Neuronal stem cell (in vitro differentiated cells): ENCODE results near the gene DNAL4.

Experiments used
- DNase-seq: peaks from one replicate; pipeline ENCODE4 v3.0.0-alpha.2; 2013; ENCODE audit warnings: low spot score
- H2AFZ ChIP-seq: one replicate; pipeline ENCODE4 v1.6.1; 2013; ENCODE audit warnings: mild to moderate bottlenecking, low read length, inconsistent platforms
- H2AK5ac ChIP-seq: 2 replicates; pipeline ENCODE4 v1.6.1; 2013; ENCODE audit warnings: low read depth, mild to moderate bottlenecking, inconsistent platforms, low read length, moderate library complexity, mixed read lengths
- H2BK120ac ChIP-seq: 2 replicates; pipeline ENCODE4 v1.6.1; 2013; ENCODE audit warnings: low read depth, mild to moderate bottlenecking, inconsistent platforms, low read length, moderate library complexity, mixed read lengths
- H2BK12ac ChIP-seq: one replicate; pipeline ENCODE4 v1.6.1; 2013; ENCODE audit warnings: low read length, inconsistent platforms
- H2BK15ac ChIP-seq: 2 replicates; pipeline ENCODE4 v1.6.1; 2013; ENCODE audit warnings: mild to moderate bottlenecking, low read length, inconsistent platforms, mixed read lengths
- H2BK5ac ChIP-seq: one replicate; pipeline ENCODE4 v1.6.1; 2013; ENCODE audit warnings: inconsistent platforms, mild to moderate bottlenecking, low read length, moderate library complexity
- H3K14ac ChIP-seq: one replicate; pipeline ENCODE4 v1.6.1; 2013; ENCODE audit warnings: low read length, inconsistent platforms
- H3K18ac ChIP-seq: 2 replicates; pipeline ENCODE4 v1.6.1; 2013; ENCODE audit warnings: low read length, inconsistent platforms
- H3K23ac ChIP-seq: 2 replicates; pipeline ENCODE4 v1.6.1; 2013; ENCODE audit warnings: low read depth, mild to moderate bottlenecking, mixed read lengths, low read length, inconsistent platforms; ENCODE audit not compliant: poor library complexity
- H3K27ac ChIP-seq: replicated peaks from 3 replicates; pipeline ENCODE4 v1.5.1; 2013; ENCODE audit warnings: low read length, inconsistent platforms
- H3K27me3 ChIP-seq, 3 experiments: 2 replicates each; pipeline ENCODE4 v1.6.1; 2013; ENCODE audit warnings: low read length in 3 of 3, mild to moderate bottlenecking in 2 of 3, inconsistent platforms in 1 of 3, low read depth in 1 of 3, mixed read lengths in 1 of 3, moderate library complexity in 1 of 3; ENCODE audit not compliant: control insufficient read depth in 3 of 3, insufficient read depth in 3 of 3
- H3K36me3 ChIP-seq, 2 donors: replicated peaks in 1 of 2; 2 replicates each; pipeline ENCODE4 v1.6.1; 2013; ENCODE audit warnings: low read length in 2 of 2; ENCODE audit not compliant: control insufficient read depth in 2 of 2, insufficient read depth in 2 of 2
- H3K4ac ChIP-seq: 2 replicates; pipeline ENCODE4 v1.6.1; 2013; ENCODE audit warnings: inconsistent platforms, mild to moderate bottlenecking, low read length, moderate library complexity
- H3K4me1 ChIP-seq, 2 donors: 1 replicate in 1 of 2; 2 replicates in 1 of 2; pipeline ENCODE4 v1.6.1; 2013; ENCODE audit warnings: low read length in 2 of 2, low read depth in 1 of 2; ENCODE audit not compliant: control insufficient read depth in 2 of 2, insufficient read depth in 1 of 2
- H3K4me2 ChIP-seq: one replicate; pipeline ENCODE4 v1.6.1; 2013; ENCODE audit warnings: mild to moderate bottlenecking, low read length, inconsistent platforms; ENCODE audit not compliant: insufficient read depth, poor library complexity, severe bottlenecking
- H3K4me3 ChIP-seq, 2 donors: 2 replicates each; pipeline ENCODE4 v1.5.1; 2013; ENCODE audit warnings: low read length in 2 of 2, mild to moderate bottlenecking in 2 of 2, inconsistent platforms in 1 of 2, moderate library complexity in 1 of 2
- H3K79me1 ChIP-seq: one replicate; pipeline ENCODE4 v1.6.1; 2013; ENCODE audit warnings: low read depth, mild to moderate bottlenecking, inconsistent platforms, low read length, moderate library complexity
- H3K9ac ChIP-seq: one replicate; pipeline ENCODE4 v1.6.1; 2013; ENCODE audit warnings: mild to moderate bottlenecking, low read depth, low read length, inconsistent platforms; ENCODE audit not compliant: poor library complexity
- H3K9me3 ChIP-seq, 2 donors: replicated peaks in 1 of 2; 2 replicates each; pipeline versions ENCODE3 to v1.6.1; 2013; ENCODE audit warnings: low read length in 2 of 2, mild to moderate bottlenecking in 2 of 2, inconsistent platforms in 1 of 2, low read depth in 1 of 2, mixed read lengths in 1 of 2, moderate library complexity in 1 of 2; ENCODE audit not compliant: control insufficient read depth in 2 of 2, insufficient read depth in 1 of 2
- H4K8ac ChIP-seq: one replicate; pipeline ENCODE4 v1.6.1; 2013; ENCODE audit warnings: low read depth, mild to moderate bottlenecking, inconsistent platforms, low read length, moderate library complexity
- H4K91ac ChIP-seq: one replicate; pipeline ENCODE4 v1.6.1; 2013; ENCODE audit warnings: low read length, low read depth, mild to moderate bottlenecking, inconsistent platforms; ENCODE audit not compliant: poor library complexity
- WGBS, 2 donors: extraction: QIAGEN DNeasy Blood & Tissue Kit; methylation state at CpG; one replicate each; pipeline ENCODE4 v1.1.7; 2013; ENCODE audit warnings: missing lambda C conversion rate in 2 of 2, mixed read lengths in 1 of 2; ENCODE audit not compliant: insufficient read length in 2 of 2, insufficient replicate concordance in 1 of 2; ENCODE audit errors: extremely low coverage in 2 of 2; 5-methylcytosine and 5-hydroxymethylcytosine counted together

Gene DNAL4

DNA sequence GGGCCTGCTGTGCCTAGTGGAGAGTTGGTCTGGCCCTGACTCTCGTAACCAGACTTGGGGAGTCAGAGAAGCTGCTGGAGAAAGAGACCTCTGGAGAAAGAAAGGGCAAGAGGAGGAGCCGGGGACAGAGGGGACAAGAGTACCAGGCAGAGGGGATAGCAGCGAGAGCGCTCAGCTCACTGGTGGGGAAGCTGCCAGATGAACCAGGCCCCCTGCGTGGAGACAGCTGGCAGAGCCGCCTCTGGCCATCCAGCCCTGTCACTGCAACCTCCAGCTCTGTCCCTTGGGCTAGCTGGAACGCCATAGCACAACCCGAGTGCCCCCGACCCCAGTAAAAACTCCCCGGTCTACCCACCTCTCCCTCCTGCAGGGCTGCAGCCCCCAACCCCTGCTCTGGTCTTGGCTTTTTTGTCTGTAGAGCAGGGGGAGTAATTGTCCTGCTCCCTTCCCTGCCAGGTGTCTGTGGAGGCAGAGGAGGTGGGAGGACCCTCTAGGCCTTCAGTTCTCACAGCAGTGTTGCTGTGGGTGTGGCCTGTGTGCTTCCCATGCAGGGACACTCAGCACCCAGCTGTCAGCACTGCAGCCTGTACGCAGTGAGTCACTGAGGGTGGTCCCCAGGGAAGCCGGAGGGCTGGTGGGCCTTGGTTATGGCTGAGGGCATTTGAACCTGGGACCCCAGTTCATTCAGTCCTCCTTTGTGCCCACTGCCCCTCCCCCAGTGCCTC lies 33.3 kb downstream of the DNAL4 start:
- Histone ChIP-seq H3K4ac (no peak overlapping the region), H2BK5ac (no peak overlapping the region), H3K79me1 (peaks cover 2% of the 10 kb centered on the region), H3K4me3 (no peak overlapping the region), H3K36me3 (no peaks in the 10 kb centered on the region), H3K27ac (no peak overlapping the region), H3K14ac (no peak overlapping the region), H3K4me1 (peaks cover 7 to 15% of the 10 kb centered on the region in 2 donors), H2BK12ac (no peak overlapping the region), H3K9ac (peak overlapping the region; percentile 13), H2AK5ac (no peak overlapping the region), H2AFZ (no peak overlapping the region), H3K23ac (no peak overlapping the region), H3K9me3 (peaks cover 0 to 2% of the 10 kb centered on the region in 2 donors), H3K18ac (peak overlapping the region; percentile 71), H2BK15ac (peak overlapping the region; percentile 55), H4K91ac (peak overlapping the region; percentile 82), H3K4me2 (no peak overlapping the region), H3K27me3 (peaks cover 0 to 7% (median 2%) of the 10 kb centered on the region in 3 experiments), H2BK120ac (no peak overlapping the region), H4K8ac (peak overlapping the region; percentile 84)
- no CpG with 5 or more reads among the region's 12 CpGs for WGBS, 2 donors
- DNase-seq, result no peak

DNA sequence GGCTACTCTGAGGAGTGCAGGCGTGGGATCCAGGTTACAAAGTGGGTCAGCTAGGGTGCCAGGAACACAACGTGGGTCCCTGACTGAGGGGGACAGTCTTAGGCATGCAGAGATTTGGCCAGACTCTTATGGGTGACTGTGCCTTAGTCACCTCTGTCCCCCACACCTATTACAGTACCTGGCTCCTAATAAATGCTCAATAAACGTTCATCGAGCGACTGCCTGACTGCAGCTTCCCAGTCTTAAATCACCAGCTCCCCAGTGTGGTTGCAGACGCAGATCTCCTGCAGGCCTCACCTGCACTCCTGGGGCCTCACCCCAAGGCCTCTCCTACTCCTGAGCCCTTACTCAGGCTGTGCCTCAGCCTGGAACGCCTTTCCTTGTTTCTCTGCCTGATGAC lies 34.9 kb downstream of the DNAL4 start:
- no peak overlapping the region for H3K18ac ChIP-seq
- no peak overlapping the region for H3K27ac ChIP-seq
- peaks cover 2% of the 10 kb centered on the region for H3K79me1 ChIP-seq
- H2AFZ ChIP-seq, result no peak overlapping the region
- H2BK5ac ChIP-seq, result no peak overlapping the region
- no peak overlapping the region for H2BK12ac ChIP-seq
- H4K91ac ChIP-seq, result no peak overlapping the region
- no peak for DNase-seq
- H3K36me3 ChIP-seq, result no peaks in the 10 kb centered on the region
- H2BK15ac ChIP-seq, result no peak overlapping the region
- H3K4me2 ChIP-seq, result no peak overlapping the region
- peaks cover 0 to 7% (median 2%) of the 10 kb centered on the region in 3 experiments for H3K27me3 ChIP-seq
- H3K9ac ChIP-seq, result no peak overlapping the region
- H3K4me1 ChIP-seq, result peaks cover 9 to 18% of the 10 kb centered on the region in 2 donors
- no peak overlapping the region for H2BK120ac ChIP-seq
- H4K8ac ChIP-seq, result no peak overlapping the region
- H3K9me3 ChIP-seq, result peaks cover 0 to 2% of the 10 kb centered on the region in 2 donors
- H3K4ac ChIP-seq, result no peak overlapping the region
- H3K23ac ChIP-seq, result no peak overlapping the region
- no peak overlapping the region for H2AK5ac ChIP-seq
- no CpG with 5 or more reads among the region's 7 CpGs for WGBS, 2 donors
- H3K4me3 ChIP-seq, result no peak overlapping the region
- H3K14ac ChIP-seq, result no peak overlapping the region

DNA sequence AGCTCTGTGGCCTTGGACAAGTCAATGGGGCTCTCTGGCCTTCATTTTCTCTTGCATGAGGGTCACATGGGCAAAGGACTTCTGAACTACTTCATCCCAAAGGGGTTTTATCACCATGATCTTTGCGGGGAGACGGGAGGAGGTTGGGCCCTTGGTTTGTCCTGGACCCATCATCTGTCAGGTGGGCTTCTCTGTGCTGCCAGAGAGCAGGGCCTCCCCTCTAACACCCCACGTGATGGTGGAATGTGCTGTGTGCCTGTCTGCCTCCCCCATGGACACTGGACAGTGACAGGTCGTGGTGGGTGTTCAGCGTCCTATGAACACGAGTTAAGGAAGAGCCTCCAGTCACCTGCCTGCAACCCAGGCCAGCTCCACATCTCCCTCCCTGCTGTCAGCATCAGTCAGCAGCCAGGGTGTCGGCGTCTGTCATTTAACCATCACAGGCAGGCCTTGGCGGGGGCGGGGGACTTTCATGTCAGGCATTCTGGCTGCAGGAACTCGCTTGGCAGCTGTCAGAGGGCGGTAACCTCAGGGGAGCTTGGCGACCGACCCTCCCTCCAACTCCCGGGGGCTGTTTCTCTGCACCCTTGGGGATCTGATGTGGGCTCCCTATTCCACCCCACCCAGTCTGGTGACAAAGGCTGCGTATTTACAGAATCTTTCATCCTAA lies 35.5 kb downstream of the DNAL4 start:
- no peak for DNase-seq
- H2AFZ ChIP-seq, result no peak overlapping the region
- no peak overlapping the region for H2BK12ac ChIP-seq
- no peak overlapping the region for H3K27ac ChIP-seq
- peak overlapping the region; percentile 22 for H2AK5ac ChIP-seq
- no peak overlapping the region for H3K18ac ChIP-seq
- no peak overlapping the region for H2BK5ac ChIP-seq
- H2BK120ac ChIP-seq, result no peak overlapping the region
- no peak overlapping the region for H3K9ac ChIP-seq
- H3K4ac ChIP-seq, result no peak overlapping the region
- H3K27me3 ChIP-seq, result peaks cover 0 to 7% (median 2%) of the 10 kb centered on the region in 3 experiments
- H3K4me1 ChIP-seq, result peaks cover 9 to 20% of the 10 kb centered on the region in 2 donors
- no peak overlapping the region for H4K8ac ChIP-seq
- no peak overlapping the region for H3K4me3 ChIP-seq
- peaks cover 2% of the 10 kb centered on the region for H3K79me1 ChIP-seq
- no peak overlapping the region for H3K14ac ChIP-seq
- WGBS, 2 donors, result no CpG with 5 or more reads among the region's 16 CpGs
- peak overlapping the region; percentile 14 for H3K23ac ChIP-seq
- H2BK15ac ChIP-seq, result no peak overlapping the region
- no peak overlapping the region for H3K4me2 ChIP-seq
- peaks cover 0 to 4% of the 10 kb centered on the region in 2 donors for H3K36me3 ChIP-seq
- H4K91ac ChIP-seq, result no peak overlapping the region
- H3K9me3 ChIP-seq, result peaks cover 0 to 2% of the 10 kb centered on the region in 2 donors

DNA sequence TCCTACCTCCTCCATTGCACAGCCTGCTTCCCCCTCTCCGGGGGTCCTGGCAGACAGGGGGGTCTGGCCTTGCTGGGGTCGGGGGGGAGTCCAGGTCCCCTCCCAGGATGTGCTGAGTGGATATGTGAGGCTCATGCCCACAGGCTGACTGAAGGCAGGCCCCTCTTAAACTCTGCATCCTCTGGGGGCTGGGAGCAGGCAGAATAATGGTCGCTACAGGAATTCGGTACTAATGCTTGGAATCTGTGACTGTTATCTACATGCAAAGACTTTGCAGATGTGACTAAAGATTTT lies 36.5 kb downstream of the DNAL4 start:
- peak overlapping the region; percentile 27 for H2AK5ac ChIP-seq
- H2BK120ac ChIP-seq, result no peak overlapping the region
- no peak overlapping the region for H2BK5ac ChIP-seq
- no peak overlapping the region for H2BK12ac ChIP-seq
- H2BK15ac ChIP-seq, result no peak overlapping the region
- H4K8ac ChIP-seq, result no peak overlapping the region
- H3K27me3 ChIP-seq, result peaks cover 0 to 7% (median 2%) of the 10 kb centered on the region in 3 experiments
- peak overlapping the region; percentile 25 for H3K14ac ChIP-seq
- no peak overlapping the region for H3K4me2 ChIP-seq
- H3K79me1 ChIP-seq, result peaks cover 2% of the 10 kb centered on the region
- H3K36me3 ChIP-seq, result peaks cover under 1 to 11% of the 10 kb centered on the region in 2 donors
- peaks cover 7 to 14% of the 10 kb centered on the region in 2 donors for H3K4me1 ChIP-seq
- no CpG with 5 or more reads among the region's 4 CpGs for WGBS, 2 donors
- H4K91ac ChIP-seq, result no peak overlapping the region
- no peak overlapping the region for H3K9ac ChIP-seq
- H2AFZ ChIP-seq, result no peak overlapping the region
- DNase-seq, result no peak
- no peak overlapping the region for H3K23ac ChIP-seq
- H3K4me3 ChIP-seq, result no peak overlapping the region
- no peak overlapping the region for H3K18ac ChIP-seq
- no peak overlapping the region for H3K4ac ChIP-seq
- no peak overlapping the region for H3K27ac ChIP-seq
- peaks cover 0 to 2% of the 10 kb centered on the region in 2 donors for H3K9me3 ChIP-seq
